Loucy (cell line): Measurements from ENCODE around the gene TTLL1.

Experiments used
- CTCF ChIP-seq: fragments of 200-600 bp; sonication (generic); conservative IDR thresholded peaks from 2 replicates; pipeline ENCODE4 v1.5.1; 2014; ENCODE audit warnings: mild to moderate bottlenecking, antibody characterized with exemption, low read length
- EZH2phosphoT487 ChIP-seq: fragments of 200-600 bp; IDR thresholded peaks from 2 replicates; pipeline ENCODE4 v1.6.1; 2018; ENCODE audit warnings: antibody characterized with exemption, mild to moderate bottlenecking, moderate library complexity, borderline replicate concordance

- no peak for TF ChIP-seq CTCF
- TF ChIP-seq EZH2phosphoT487, result no peak
Measured at GRCh38 chr22:43038325-43038724, 50.9 kb downstream of the TTLL1 start.
